A549 (cell line): ENCODE results near the gene BCL6B.

ENCODE experiments used
- CBX8 ChIP-seq: fragments of 200-600 bp; sonication (generic); IDR thresholded peaks from 2 replicates; pipeline ENCODE4 v1.6.1; 2016
- CEBPB ChIP-seq, 2 experiments: fragments of >200 bp in 1 of 2; sonication (Bioruptor Twin) in 1 of 2; formaldehyde crosslinking in 1 of 2; IDR thresholded peaks; 2 replicates each; pipeline ENCODE4 v1.6.1; 2012 to 2016
- CHD2 ChIP-seq: fragments of 150-350 bp; IDR thresholded peaks from 2 replicates; pipeline ENCODE4 v1.6.1; 2014; ENCODE audit warnings: low read length; ENCODE audit not compliant: partially characterized antibody
- CTCF ChIP-seq: fragments of >200 bp; sonication (Bioruptor Twin); formaldehyde crosslinking; IDR thresholded peaks from 3 replicates; pipeline ENCODE4 v1.5.1; 2016
- KDM5A ChIP-seq: fragments of 200-600 bp; sonication (generic); IDR thresholded peaks from 2 replicates; pipeline ENCODE4 v1.6.1; 2016; ENCODE audit warnings: antibody characterized with exemption, mild to moderate bottlenecking
- MAFK ChIP-seq: fragments of 450-650 bp; IDR thresholded peaks from 2 replicates; pipeline ENCODE4 v1.6.1; 2014; ENCODE audit not compliant: partially characterized antibody
- MAX ChIP-seq: IDR thresholded peaks from 2 replicates; pipeline ENCODE4 v1.6.1; 2012
- MYC ChIP-seq: IDR thresholded peaks from 2 replicates; pipeline ENCODE4 v1.6.1; 2012; ENCODE audit warnings: mild to moderate bottlenecking, inconsistent platforms, low read length, improper control_type of control experiment, borderline replicate concordance
- NFE2L2 ChIP-seq: fragments of 150-350 bp; conservative IDR thresholded peaks from 2 replicates; pipeline ENCODE4 v1.6.1; 2014; ENCODE audit warnings: low read length
- POLR2A ChIP-seq: IDR thresholded peaks from 2 replicates; pipeline ENCODE4 v1.6.1; 2012; ENCODE audit warnings: mild to moderate bottlenecking, low read length
- POLR2AphosphoS2 ChIP-seq: conservative IDR thresholded peaks from 2 replicates; pipeline ENCODE4 v1.6.1; 2012; ENCODE audit warnings: low read length, improper control_type of control experiment, inconsistent platforms
- RNF2 ChIP-seq: fragments of 200-600 bp; sonication (generic); IDR thresholded peaks from 2 replicates; pipeline ENCODE4 v1.6.1; 2016; ENCODE audit warnings: low read depth, mild to moderate bottlenecking, antibody characterized with exemption, moderate library complexity, borderline replicate concordance

- TF ChIP-seq KDM5A (no peak), POLR2AphosphoS2 (no peak), NFE2L2 (no peak), CTCF (no peak), MAX (no peak), CBX8 (no peak), RNF2 (no peak), CHD2 (no peak), POLR2A (no peak), MAFK (no peak), MYC (no peak), CEBPB (IDR thresholded peaks at IDR 0.05) (no peak)
Measured at GRCh38 chr17:7039832-7040231, 17.0 kb downstream of the BCL6B start.
